Measurements from ENCODE around the gene PRKN.

- TF ChIP-seq, protein P1, sequence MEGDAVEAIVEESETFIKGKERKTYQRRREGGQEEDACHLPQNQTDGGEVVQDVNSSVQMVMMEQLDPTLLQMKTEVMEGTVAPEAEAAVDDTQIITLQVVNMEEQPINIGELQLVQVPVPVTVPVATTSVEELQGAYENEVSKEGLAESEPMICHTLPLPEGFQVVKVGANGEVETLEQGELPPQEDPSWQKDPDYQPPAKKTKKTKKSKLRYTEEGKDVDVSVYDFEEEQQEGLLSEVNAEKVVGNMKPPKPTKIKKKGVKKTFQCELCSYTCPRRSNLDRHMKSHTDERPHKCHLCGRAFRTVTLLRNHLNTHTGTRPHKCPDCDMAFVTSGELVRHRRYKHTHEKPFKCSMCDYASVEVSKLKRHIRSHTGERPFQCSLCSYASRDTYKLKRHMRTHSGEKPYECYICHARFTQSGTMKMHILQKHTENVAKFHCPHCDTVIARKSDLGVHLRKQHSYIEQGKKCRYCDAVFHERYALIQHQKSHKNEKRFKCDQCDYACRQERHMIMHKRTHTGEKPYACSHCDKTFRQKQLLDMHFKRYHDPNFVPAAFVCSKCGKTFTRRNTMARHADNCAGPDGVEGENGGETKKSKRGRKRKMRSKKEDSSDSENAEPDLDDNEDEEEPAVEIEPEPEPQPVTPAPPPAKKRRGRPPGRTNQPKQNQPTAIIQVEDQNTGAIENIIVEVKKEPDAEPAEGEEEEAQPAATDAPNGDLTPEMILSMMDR (IDR thresholded peaks at IDR 0.05) = no peak
- no peak for TF ChIP-seq POLR2AphosphoS5 (IDR thresholded peaks at IDR 0.05; ENCODE audit: insufficient read depth in 1 of 2, low read depth in 1 of 2)
Observed at GRCh38 chr6:161673026-161673425, 1054.5 kb downstream of the PRKN start.
